Neural cell (in vitro differentiated cells): ENCODE measurements around the gene TRPM6.

ENCODE experiments used
- EP300 ChIP-seq: fragments of 450-650 bp; conservative IDR thresholded peaks from 2 replicates; pipeline ENCODE4 v1.6.1; 2014; ENCODE audit warnings: antibody characterized with exemption, mild to moderate bottlenecking, moderate library complexity; ENCODE audit not compliant: poor library complexity, severe bottlenecking
- EZH2 ChIP-seq: fragments of 200-600, 300-800 bp; shearing (Covaris generic), sonication (generic); IDR thresholded peaks from 2 replicates; pipeline ENCODE4 v1.6.1; 2014; ENCODE audit warnings: antibody characterized with exemption, low read length, borderline replicate concordance, mild to moderate bottlenecking; ENCODE audit not compliant: insufficient read depth, poor library complexity, severe bottlenecking
- RAD21 ChIP-seq: fragments of 450-650 bp; conservative IDR thresholded peaks from 2 replicates; pipeline ENCODE4 v1.6.1; 2014; ENCODE audit warnings: antibody characterized with exemption, mild to moderate bottlenecking, moderate library complexity
- TF ChIP-seq, protein P1 (sequence below): fragments of 450-650 bp; IDR thresholded peaks from 2 replicates; pipeline ENCODE4 v1.5.1; 2014; ENCODE audit warnings: antibody characterized with exemption, mild to moderate bottlenecking, moderate library complexity; ENCODE audit not compliant: poor library complexity, severe bottlenecking

DNA sequence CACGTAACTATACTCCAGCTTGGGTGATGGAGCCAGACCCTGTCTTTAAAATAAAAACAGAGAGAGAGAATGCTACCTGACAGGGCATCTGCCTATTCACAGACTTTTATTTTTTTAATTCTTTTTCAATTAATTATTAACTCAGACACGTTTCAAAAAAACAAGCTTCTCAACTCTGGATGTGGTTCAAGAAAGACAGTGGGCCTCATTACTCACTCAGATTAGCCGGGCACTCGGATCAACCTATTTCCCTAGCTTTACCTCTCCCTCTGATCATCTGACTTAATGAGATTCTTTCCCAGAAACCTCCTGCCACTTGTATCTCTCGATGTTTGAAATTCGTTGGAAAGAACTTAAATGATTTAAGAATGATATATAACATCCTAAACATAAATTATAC is 134.1 kb downstream of the TRPM6 start:
- TF ChIP-seq, protein P1, sequence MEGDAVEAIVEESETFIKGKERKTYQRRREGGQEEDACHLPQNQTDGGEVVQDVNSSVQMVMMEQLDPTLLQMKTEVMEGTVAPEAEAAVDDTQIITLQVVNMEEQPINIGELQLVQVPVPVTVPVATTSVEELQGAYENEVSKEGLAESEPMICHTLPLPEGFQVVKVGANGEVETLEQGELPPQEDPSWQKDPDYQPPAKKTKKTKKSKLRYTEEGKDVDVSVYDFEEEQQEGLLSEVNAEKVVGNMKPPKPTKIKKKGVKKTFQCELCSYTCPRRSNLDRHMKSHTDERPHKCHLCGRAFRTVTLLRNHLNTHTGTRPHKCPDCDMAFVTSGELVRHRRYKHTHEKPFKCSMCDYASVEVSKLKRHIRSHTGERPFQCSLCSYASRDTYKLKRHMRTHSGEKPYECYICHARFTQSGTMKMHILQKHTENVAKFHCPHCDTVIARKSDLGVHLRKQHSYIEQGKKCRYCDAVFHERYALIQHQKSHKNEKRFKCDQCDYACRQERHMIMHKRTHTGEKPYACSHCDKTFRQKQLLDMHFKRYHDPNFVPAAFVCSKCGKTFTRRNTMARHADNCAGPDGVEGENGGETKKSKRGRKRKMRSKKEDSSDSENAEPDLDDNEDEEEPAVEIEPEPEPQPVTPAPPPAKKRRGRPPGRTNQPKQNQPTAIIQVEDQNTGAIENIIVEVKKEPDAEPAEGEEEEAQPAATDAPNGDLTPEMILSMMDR, result no peak
- no peak for TF ChIP-seq EZH2
- TF ChIP-seq RAD21, result no peak
- TF ChIP-seq EP300, result no peak
